Measurements from ENCODE around the gene ABCA8. TPM values are rescaled to one million over a fixed set of nuclear protein-coding genes. Genes with fewer than 3 reads are reported as not detected.
A peak's percentile ranks its signal among the peaks of the same experiment; 100 is the strongest.

The ABCA8 gene
- total and polyA plus RNA-seq, 8 donors = 22.7 to 145 (median 99.9) TPM

GRCh38 chr17:68851890-68852289 lies 103.3 kb downstream of the ABCA8 start:
- Histone ChIP-seq H3K27ac (no peak overlapping the region), H3K27me3 (no peaks in the 10 kb centered on the region), H3K36me3 (no peaks in the 10 kb centered on the region), H3K4me3 (no peak overlapping the region), H3K9me3 (no peaks in the 10 kb centered on the region), H3K4me1 (no peaks in the 10 kb centered on the region)
- ATAC-seq = no peak
- DNase-seq = no peak
- intact Hi-C loops (cut with DNase I) = no loop called here
- TF ChIP-seq CTCF (IDR thresholded peaks at IDR 0.05) = no peak

- no peak for ATAC-seq
- no peaks in the 10 kb centered on the region for H3K27me3 ChIP-seq
- no peaks in the 10 kb centered on the region for H3K36me3 ChIP-seq
- intact Hi-C loops (cut with DNase I) = no loop called here
- H3K9me3 ChIP-seq = no peaks in the 10 kb centered on the region
- H3K27ac ChIP-seq = no peak overlapping the region
- TF ChIP-seq CTCF (IDR thresholded peaks at IDR 0.05) = no peak
- DNase-seq = peak in 1 of 4 donors; percentile 48
- no peak overlapping the region for H3K4me3 ChIP-seq
- H3K4me1 ChIP-seq = no peaks in the 10 kb centered on the region
Measured at GRCh38 chr17:68850749-68851510, 104.3 kb downstream of the ABCA8 start.

- Histone ChIP-seq H3K4me3 (no peak overlapping the region), H3K9me3 (no peaks in the 10 kb centered on the region), H3K27me3 (no peaks in the 10 kb centered on the region), H3K4me1 (no peaks in the 10 kb centered on the region), H3K27ac (no peak overlapping the region), H3K36me3 (no peaks in the 10 kb centered on the region)
- intact Hi-C loops (cut with DNase I) = no loop called here
- TF ChIP-seq CTCF (IDR thresholded peaks at IDR 0.05) = no peak
- no peak for ATAC-seq
- no peak for DNase-seq
Measured at GRCh38 chr17:68849673-68850610, 105.2 kb downstream of the ABCA8 start.

- ATAC-seq (no peak), DNase-seq (no peak)
- no peaks in the 10 kb centered on the region for H3K27me3 ChIP-seq
- no peak overlapping the region for H3K27ac ChIP-seq
- H3K9me3 ChIP-seq = no peaks in the 10 kb centered on the region
- no peak overlapping the region for H3K4me3 ChIP-seq
- H3K4me1 ChIP-seq = no peaks in the 10 kb centered on the region
- intact Hi-C loops (cut with DNase I) = no loop called here
- no peaks in the 10 kb centered on the region for H3K36me3 ChIP-seq
- TF ChIP-seq CTCF (IDR thresholded peaks at IDR 0.05) = no peak
Measured at GRCh38 chr17:68847711-68848110, 107.5 kb downstream of the ABCA8 start.

- DNase-seq (no peak), ATAC-seq (no peak)
- intact Hi-C loops (cut with DNase I) = no loop called here
- H3K4me3 ChIP-seq = no peak overlapping the region
- no peaks in the 10 kb centered on the region for H3K4me1 ChIP-seq
- H3K36me3 ChIP-seq = no peaks in the 10 kb centered on the region
- no peak for TF ChIP-seq CTCF (IDR thresholded peaks at IDR 0.05)
- no peak overlapping the region for H3K27ac ChIP-seq
- no peaks in the 10 kb centered on the region for H3K27me3 ChIP-seq
- no peaks in the 10 kb centered on the region for H3K9me3 ChIP-seq
Measured at GRCh38 chr17:68843522-68843921, 111.7 kb downstream of the ABCA8 start.
